IMR-90 (cell line): Measurements from ENCODE around the gene NR1H2. TPM values are rescaled to one million over a fixed set of nuclear protein-coding genes. Genes with fewer than 3 reads are reported as not detected.
A peak's percentile ranks its signal among the peaks of the same experiment; 100 is the strongest.

Experiments
- ATAC-seq: fragments of 200-7000 bp; cut with Tn5 transposase; 2 replicates; pipeline ENCODE4 v1.9.1; 2020; ENCODE audit warnings: low read depth, mild to moderate bottlenecking, moderate library complexity
- BruUV-seq: library from RNA; stranded (reverse); fragments of 400-500 nt; replicated peaks from 2 replicates; lab custom pipeline; 2021; lab: Mats Ljungman, UMichigan
- CTCF ChIA-PET: fragments of 300-600 bp; formaldehyde crosslinking; extraction: SDS; loops from one replicate; lab custom pipeline; 2021; ENCODE audit warnings: antibody characterized with exemption; lab: Yijun Ruan, JAX
- POLR2A ChIA-PET: fragments of 300-600 bp; sonication (Branson Sonifier 250); formaldehyde crosslinking; loops from one replicate; lab custom pipeline; 2022; ENCODE audit warnings: antibody characterized with exemption; ENCODE audit not compliant: unreplicated experiment; lab: Charles Lee
- DNase-seq: peaks from one replicate; pipeline ENCODE4 v3.0.0; 2013
- H2AFZ ChIP-seq: replicated peaks from 2 replicates; pipeline ENCODE3; 2013; ENCODE audit warnings: low read length, mild to moderate bottlenecking; ENCODE audit not compliant: poor library complexity
- H2AK5ac ChIP-seq: 2 replicates; pipeline ENCODE4 v1.6.1; 2013; ENCODE audit warnings: low read depth, low read length, inconsistent platforms
- H2AK9ac ChIP-seq: replicated peaks from 2 replicates; pipeline ENCODE3; 2013; ENCODE audit warnings: mild to moderate bottlenecking, low read depth, low read length, moderate library complexity; ENCODE audit not compliant: poor library complexity
- H2BK120ac ChIP-seq: 2 replicates; pipeline ENCODE4 v1.6.1; 2013; ENCODE audit warnings: low read depth, low read length, inconsistent platforms
- H2BK15ac ChIP-seq: 3 replicates; pipeline ENCODE4 v1.6.1; 2013; ENCODE audit warnings: low read depth, low read length, inconsistent platforms
- H2BK20ac ChIP-seq: 2 replicates; pipeline ENCODE4 v1.6.1; 2013; ENCODE audit warnings: low read depth, mild to moderate bottlenecking, inconsistent platforms, low read length, moderate library complexity
- H2BK5ac ChIP-seq: 2 replicates; pipeline ENCODE4 v1.6.1; 2013; ENCODE audit warnings: mild to moderate bottlenecking, low read depth, low read length, inconsistent platforms; ENCODE audit not compliant: poor library complexity, severe bottlenecking
- H3K14ac ChIP-seq: replicated peaks from 2 replicates; pipeline ENCODE4 v1.6.1; 2013; ENCODE audit warnings: low read depth, low read length, inconsistent platforms
- H3K18ac ChIP-seq: 2 replicates; pipeline ENCODE4 v1.6.1; 2013; ENCODE audit warnings: low read depth, low read length, control low read depth
- H3K23ac ChIP-seq: 2 replicates; pipeline ENCODE4 v1.6.1; 2013; ENCODE audit warnings: low read depth, low read length, inconsistent platforms
- H3K27ac ChIP-seq: 2 replicates; pipeline ENCODE4 v1.5.1; 2013; ENCODE audit warnings: mild to moderate bottlenecking, control low read depth, low read length; ENCODE audit not compliant: insufficient read depth
- H3K27me3 ChIP-seq: 2 replicates; pipeline ENCODE4 v1.6.1; 2013; ENCODE audit warnings: low read length; ENCODE audit not compliant: control insufficient read depth, insufficient read depth
- H3K36me3 ChIP-seq: 2 replicates; pipeline ENCODE4 v1.6.1; 2013; ENCODE audit warnings: low read length, mixed read lengths; ENCODE audit not compliant: control insufficient read depth, insufficient read depth
- H3K4ac ChIP-seq: 2 replicates; pipeline ENCODE4 v1.6.1; 2013; ENCODE audit warnings: low read depth, low read length, inconsistent platforms
- H3K4me1 ChIP-seq: 2 replicates; pipeline ENCODE4 v1.6.1; 2013; ENCODE audit warnings: low read length, mixed read lengths; ENCODE audit not compliant: control insufficient read depth, insufficient read depth
- H3K4me2 ChIP-seq: 2 replicates; pipeline ENCODE4 v1.6.1; 2013; ENCODE audit warnings: low read depth, mild to moderate bottlenecking, control low read depth, low read length, moderate library complexity
- H3K4me3 ChIP-seq: 2 replicates; pipeline ENCODE4 v1.5.1; 2013; ENCODE audit warnings: low read depth, mild to moderate bottlenecking, control low read depth, low read length, moderate library complexity; ENCODE audit not compliant: insufficient read depth
- H3K56ac ChIP-seq: 2 replicates; pipeline ENCODE4 v1.6.1; 2013; ENCODE audit warnings: low read length, inconsistent platforms; ENCODE audit not compliant: insufficient read depth; ENCODE audit errors: extremely low read depth
- H3K79me1 ChIP-seq, 2 experiments: 2 replicates each; pipeline ENCODE4 v1.6.1; 2013; ENCODE audit warnings: low read length in 2 of 2, inconsistent platforms in 1 of 2, low read depth in 1 of 2
- H3K9ac ChIP-seq: 2 replicates; pipeline ENCODE4 v1.6.1; 2013; ENCODE audit warnings: low read depth, low read length, control low read depth
- H3K9me1 ChIP-seq: 2 replicates; pipeline ENCODE4 v1.6.1; 2013; ENCODE audit warnings: low read length, inconsistent platforms; ENCODE audit not compliant: insufficient read depth
- H3K9me3 ChIP-seq: 2 replicates; pipeline ENCODE4 v1.6.1; 2013; ENCODE audit warnings: low read length; ENCODE audit not compliant: control insufficient read depth, insufficient read depth
- H4K20me1 ChIP-seq: 2 replicates; pipeline ENCODE4 v1.6.1; 2013; ENCODE audit warnings: low read length, inconsistent platforms; ENCODE audit not compliant: insufficient read depth
- H4K5ac ChIP-seq: 2 replicates; pipeline ENCODE4 v1.6.1; 2013; ENCODE audit warnings: mild to moderate bottlenecking, low read depth, low read length, control low read depth
- H4K8ac ChIP-seq, 2 experiments: 2 replicates each; pipeline ENCODE4 v1.6.1; 2013; ENCODE audit warnings: low read depth in 2 of 2, low read length in 2 of 2, control low read depth in 1 of 2, inconsistent platforms in 1 of 2
- H4K91ac ChIP-seq: 2 replicates; pipeline ENCODE4 v1.6.1; 2013; ENCODE audit warnings: low read depth, low read length, inconsistent platforms; ENCODE audit not compliant: insufficient read depth
- BHLHE40 ChIP-seq: fragments of 150-350 bp; IDR thresholded peaks from 2 replicates; pipeline ENCODE4 v1.6.1; 2016; ENCODE audit warnings: mild to moderate bottlenecking, low read depth, low read length
- CEBPB ChIP-seq: IDR thresholded peaks from 2 replicates; pipeline ENCODE4 v1.6.1; 2012; ENCODE audit warnings: low read depth, low read length, improper control_type of control experiment
- CHD1 ChIP-seq: IDR thresholded peaks from 2 replicates; pipeline ENCODE4 v1.6.1; 2012; ENCODE audit warnings: low read depth, low read length, improper control_type of control experiment
- FOS ChIP-seq: fragments of 150-350 bp; IDR thresholded peaks from 2 replicates; pipeline ENCODE4 v1.6.1; 2016; ENCODE audit warnings: low read depth, low read length
- MAFK ChIP-seq: IDR thresholded peaks from 2 replicates; pipeline ENCODE4 v1.6.1; 2012; ENCODE audit warnings: low read depth, low read length, improper control_type of control experiment
- MAZ ChIP-seq: IDR thresholded peaks from 2 replicates; pipeline ENCODE4 v1.6.1; 2012; ENCODE audit warnings: low read depth, mild to moderate bottlenecking, low read length, improper control_type of control experiment, moderate library complexity, borderline replicate concordance
- MXI1 ChIP-seq: IDR thresholded peaks from 2 replicates; pipeline ENCODE4 v1.6.1; 2012; ENCODE audit warnings: low read depth, mild to moderate bottlenecking, low read length, moderate library complexity, borderline replicate concordance
- POLR2A ChIP-seq: IDR thresholded peaks from 2 replicates; pipeline ENCODE4 v1.6.1; 2012; ENCODE audit warnings: mild to moderate bottlenecking, low read depth, low read length
- RAD21 ChIP-seq: IDR thresholded peaks from 2 replicates; pipeline ENCODE4 v1.6.1; 2012; ENCODE audit warnings: low read length, improper control_type of control experiment
- RCOR1 ChIP-seq: IDR thresholded peaks from 2 replicates; pipeline ENCODE4 v1.6.1; 2012; ENCODE audit warnings: mild to moderate bottlenecking, low read length, improper control_type of control experiment; ENCODE audit not compliant: insufficient replicate concordance
- RFX5 ChIP-seq: IDR thresholded peaks from 2 replicates; pipeline ENCODE4 v1.8.0; 2012; ENCODE audit warnings: low read depth, mild to moderate bottlenecking, low read length, moderate library complexity
- SMC3 ChIP-seq: fragments of 150-350 bp; IDR thresholded peaks from 2 replicates; pipeline ENCODE4 v1.6.1; 2016; ENCODE audit warnings: low read depth, mild to moderate bottlenecking, antibody characterized with exemption, low read length, moderate library complexity
- WGBS, 2 experiments: methylation state at CpG; one replicate each; pipeline versions ENCODE4 v1.1.5 to v1.1.7; 2013; ENCODE audit warnings: missing lambda C conversion rate in 2 of 2; ENCODE audit not compliant: insufficient read length in 1 of 2; ENCODE audit errors: extremely low coverage in 2 of 2; 5-methylcytosine and 5-hydroxymethylcytosine counted together
- dilution Hi-C: fragments of 300-500 bp; cut with HindIII; formaldehyde crosslinking; loops from one replicate; pipeline ENCODE4 v1.14.3; 2018; ENCODE audit warnings: low sequenced_read_pairs; ENCODE audit not compliant: unreplicated experiment
- in situ Hi-C: fragments of 300-500 bp; cut with MboI; formaldehyde crosslinking; loops from 3 replicates; pipeline ENCODE4 v1.14.3; 2019; ENCODE audit warnings: low sequenced_read_pairs, inconsistent platforms, mixed read lengths
- intact Hi-C: fragments of 100-400 bp; cut with micrococcal nuclease; formaldehyde crosslinking; loops from 2 replicates; pipeline ENCODE4 v1.10.0; 2022
- polyA plus RNA-seq, 3 experiments: library from polyadenylated mRNA; depleted of rRNA; stranded (reverse); fragments of >200 nt; gene quantifications; 2 replicates each; pipeline ENCODE4 v1.2.3, GENCODE V29; 2012; ENCODE audit warnings: low replicate concordance in 1 of 3
- total RNA-seq: library from RNA; depleted of rRNA; stranded (reverse); fragments of >200 nt; gene quantifications from 2 replicates; pipeline ENCODE4 v1.2.3, GENCODE V29; 2012
- TF ChIP-seq, protein P1 (sequence below): fragments of 150-350 bp; IDR thresholded peaks from 2 replicates; pipeline ENCODE4 v1.6.1; 2017; ENCODE audit warnings: mild to moderate bottlenecking, antibody characterized with exemption, low read length, low read depth
- TF ChIP-seq, protein P2 (sequence below): fragments of 150-350 bp; IDR thresholded peaks from 2 replicates; pipeline ENCODE4 v1.6.1; 2016; ENCODE audit warnings: low read depth, mild to moderate bottlenecking, low read length, moderate library complexity, borderline replicate concordance
- TF ChIP-seq, protein P3 (sequence below): conservative IDR thresholded peaks from 2 replicates; pipeline ENCODE4 v1.5.1; 2012; ENCODE audit warnings: mild to moderate bottlenecking, low read depth, low read length, improper control_type of control experiment

NR1H2 gene
- total and polyA plus RNA-seq, 2 of the 4 experiments (the other 2 are of a cell fraction) = 37.8 to 48.4 TPM

DNA sequence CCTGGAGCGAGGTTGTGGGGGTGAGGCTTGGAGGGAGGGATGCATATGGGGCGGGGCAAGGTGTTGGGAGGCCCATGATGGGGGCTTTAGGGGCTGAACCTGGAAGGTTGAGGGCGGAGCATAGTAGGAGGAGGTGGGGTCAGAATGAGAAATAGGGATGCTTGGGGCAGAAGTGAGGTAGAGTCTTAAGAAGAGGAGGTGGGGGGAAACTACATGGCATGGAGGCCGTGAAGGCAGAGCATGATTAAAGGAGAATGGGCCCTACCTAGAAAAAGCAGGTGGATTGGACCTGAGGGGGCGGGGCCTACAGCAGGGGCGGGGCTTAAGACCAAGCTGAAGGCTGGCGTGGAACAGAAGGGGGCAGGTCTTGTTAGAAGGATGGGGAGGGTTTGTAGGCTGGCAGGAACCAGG lies 799 bp downstream of the NR1H2 start:
- no peaks in the 10 kb centered on the region for H3K27me3 ChIP-seq
- ChIA-PET POLR2A (no interaction called here), CTCF (no interaction called here)
- no peaks in the 10 kb centered on the region for H3K9me3 ChIP-seq
- no peak overlapping the region for H2BK5ac ChIP-seq
- no peak overlapping the region for H3K56ac ChIP-seq
- no peak overlapping the region for H3K9ac ChIP-seq
- TF ChIP-seq SMC3 (no peak), CEBPB (no peak), RFX5 (no peak), MXI1 (no peak), BHLHE40 (no peak), MAZ (no peak), CHD1 (no peak), RAD21 (no peak), POLR2A (no peak), FOS (no peak), RCOR1 (no peak), MAFK (no peak)
- TF ChIP-seq, protein P1, sequence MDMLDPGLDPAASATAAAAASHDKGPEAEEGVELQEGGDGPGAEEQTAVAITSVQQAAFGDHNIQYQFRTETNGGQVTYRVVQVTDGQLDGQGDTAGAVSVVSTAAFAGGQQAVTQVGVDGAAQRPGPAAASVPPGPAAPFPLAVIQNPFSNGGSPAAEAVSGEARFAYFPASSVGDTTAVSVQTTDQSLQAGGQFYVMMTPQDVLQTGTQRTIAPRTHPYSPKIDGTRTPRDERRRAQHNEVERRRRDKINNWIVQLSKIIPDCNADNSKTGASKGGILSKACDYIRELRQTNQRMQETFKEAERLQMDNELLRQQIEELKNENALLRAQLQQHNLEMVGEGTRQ = no peak
- TF ChIP-seq, protein P2, sequence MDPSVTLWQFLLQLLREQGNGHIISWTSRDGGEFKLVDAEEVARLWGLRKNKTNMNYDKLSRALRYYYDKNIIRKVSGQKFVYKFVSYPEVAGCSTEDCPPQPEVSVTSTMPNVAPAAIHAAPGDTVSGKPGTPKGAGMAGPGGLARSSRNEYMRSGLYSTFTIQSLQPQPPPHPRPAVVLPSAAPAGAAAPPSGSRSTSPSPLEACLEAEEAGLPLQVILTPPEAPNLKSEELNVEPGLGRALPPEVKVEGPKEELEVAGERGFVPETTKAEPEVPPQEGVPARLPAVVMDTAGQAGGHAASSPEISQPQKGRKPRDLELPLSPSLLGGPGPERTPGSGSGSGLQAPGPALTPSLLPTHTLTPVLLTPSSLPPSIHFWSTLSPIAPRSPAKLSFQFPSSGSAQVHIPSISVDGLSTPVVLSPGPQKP = no peak
- TF ChIP-seq, protein P3, sequence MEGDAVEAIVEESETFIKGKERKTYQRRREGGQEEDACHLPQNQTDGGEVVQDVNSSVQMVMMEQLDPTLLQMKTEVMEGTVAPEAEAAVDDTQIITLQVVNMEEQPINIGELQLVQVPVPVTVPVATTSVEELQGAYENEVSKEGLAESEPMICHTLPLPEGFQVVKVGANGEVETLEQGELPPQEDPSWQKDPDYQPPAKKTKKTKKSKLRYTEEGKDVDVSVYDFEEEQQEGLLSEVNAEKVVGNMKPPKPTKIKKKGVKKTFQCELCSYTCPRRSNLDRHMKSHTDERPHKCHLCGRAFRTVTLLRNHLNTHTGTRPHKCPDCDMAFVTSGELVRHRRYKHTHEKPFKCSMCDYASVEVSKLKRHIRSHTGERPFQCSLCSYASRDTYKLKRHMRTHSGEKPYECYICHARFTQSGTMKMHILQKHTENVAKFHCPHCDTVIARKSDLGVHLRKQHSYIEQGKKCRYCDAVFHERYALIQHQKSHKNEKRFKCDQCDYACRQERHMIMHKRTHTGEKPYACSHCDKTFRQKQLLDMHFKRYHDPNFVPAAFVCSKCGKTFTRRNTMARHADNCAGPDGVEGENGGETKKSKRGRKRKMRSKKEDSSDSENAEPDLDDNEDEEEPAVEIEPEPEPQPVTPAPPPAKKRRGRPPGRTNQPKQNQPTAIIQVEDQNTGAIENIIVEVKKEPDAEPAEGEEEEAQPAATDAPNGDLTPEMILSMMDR = no peak
- no peak overlapping the region for H3K18ac ChIP-seq
- no peak overlapping the region for H2AK5ac ChIP-seq
- ATAC-seq = peak; percentile 1; the same call in 1 of the 2 replicates
- no TSS peak for BruUV-seq
- dilution Hi-C loops = no loop called here
- in situ Hi-C loops = loop anchor here (5.0 kb wide), 1 partner anchor 345 kb away; the partner anchor contains the start of gene CLEC11A
- H3K27ac ChIP-seq = no peak overlapping the region
- H3K4me2 ChIP-seq = peak overlapping the region; percentile 23; the same call in 1 of the 2 replicates
- peaks cover 38% of the 10 kb centered on the region for H3K36me3 ChIP-seq
- H3K14ac ChIP-seq = no peak overlapping the region
- H4K8ac ChIP-seq = no peak overlapping the region
- no peak overlapping the region for H3K4me3 ChIP-seq
- H2AK9ac ChIP-seq = no peak overlapping the region
- H3K79me1 ChIP-seq = peaks cover 0 to 30% of the 10 kb centered on the region in 2 experiments
- no peak overlapping the region for H2AFZ ChIP-seq
- no peak overlapping the region for H4K91ac ChIP-seq
- 49% methylated on average over 5 of the region's 7 CpGs; no CpG with 5 or more reads in 1 of the 2 experiments for WGBS, 2 experiments
- H3K9me1 ChIP-seq = no peaks in the 10 kb centered on the region
- no peak overlapping the region for H3K23ac ChIP-seq
- no peak overlapping the region for H4K5ac ChIP-seq
- intact Hi-C loops = loop anchor here (5.0 kb wide), 1 partner anchor 425 kb away; no protein-coding TSS in a partner anchor
- no peak for DNase-seq
- H2BK15ac ChIP-seq = no peak overlapping the region
- H3K4ac ChIP-seq = 0 out of 2 replicates have a peak overlapping the region, but pooled peaks have one; percentile 34
- no peak overlapping the region for H2BK20ac ChIP-seq
- H4K20me1 ChIP-seq = peaks cover 8% of the 10 kb centered on the region
- no peak overlapping the region for H2BK120ac ChIP-seq
- no peaks in the 10 kb centered on the region for H3K4me1 ChIP-seq
